Neural progenitor cell (in vitro differentiated cells): ENCODE data around the gene LARP6.

Experiments used
- CTCF ChIP-seq: fragments of 200-600 bp; sonication (generic); IDR thresholded peaks from 2 replicates; pipeline ENCODE4 v1.5.1; 2017; ENCODE audit warnings: antibody characterized with exemption, mild to moderate bottlenecking
- EZH2 ChIP-seq: fragments of 200-600 bp; sonication (generic); IDR thresholded peaks from 2 replicates; pipeline ENCODE4 v1.6.1; 2017; ENCODE audit warnings: antibody characterized with exemption, mild to moderate bottlenecking, moderate library complexity
- EZH2phosphoT487 ChIP-seq: fragments of 200-600 bp; sonication (generic); IDR thresholded peaks from 2 replicates; pipeline ENCODE4 v1.6.1; 2017; ENCODE audit warnings: antibody characterized with exemption

DNA sequence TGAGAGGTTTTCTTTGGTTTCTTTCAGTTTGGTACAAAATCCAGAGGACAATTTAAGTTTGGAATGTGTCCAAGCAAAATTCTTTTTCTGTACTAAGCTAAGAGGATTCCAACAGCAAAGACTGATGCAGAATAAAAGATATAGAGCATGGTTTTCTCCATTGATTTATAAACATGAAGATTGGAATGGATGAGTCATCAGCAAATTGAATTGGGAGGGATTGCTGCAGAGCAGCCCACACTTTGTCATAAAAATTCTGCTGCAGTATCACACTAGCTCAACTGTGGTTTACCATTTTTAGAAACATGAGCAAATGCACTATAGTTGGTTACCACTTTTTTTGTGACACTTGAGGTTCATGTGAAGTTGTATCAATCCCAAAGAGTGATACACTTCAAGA, 16.1 kb upstream of the LARP6 start:
- no peak for TF ChIP-seq CTCF
- no peak for TF ChIP-seq EZH2
- no peak for TF ChIP-seq EZH2phosphoT487
